Measurements from ENCODE around the gene FMO2. TPM values are rescaled to one million over a fixed set of nuclear protein-coding genes. Genes with fewer than 3 reads are reported as not detected.

The FMO2 gene
- total RNA-seq, 4 donors from 2014 or later, result 1.9 to 74.4 (median 29.4) TPM

DNA sequence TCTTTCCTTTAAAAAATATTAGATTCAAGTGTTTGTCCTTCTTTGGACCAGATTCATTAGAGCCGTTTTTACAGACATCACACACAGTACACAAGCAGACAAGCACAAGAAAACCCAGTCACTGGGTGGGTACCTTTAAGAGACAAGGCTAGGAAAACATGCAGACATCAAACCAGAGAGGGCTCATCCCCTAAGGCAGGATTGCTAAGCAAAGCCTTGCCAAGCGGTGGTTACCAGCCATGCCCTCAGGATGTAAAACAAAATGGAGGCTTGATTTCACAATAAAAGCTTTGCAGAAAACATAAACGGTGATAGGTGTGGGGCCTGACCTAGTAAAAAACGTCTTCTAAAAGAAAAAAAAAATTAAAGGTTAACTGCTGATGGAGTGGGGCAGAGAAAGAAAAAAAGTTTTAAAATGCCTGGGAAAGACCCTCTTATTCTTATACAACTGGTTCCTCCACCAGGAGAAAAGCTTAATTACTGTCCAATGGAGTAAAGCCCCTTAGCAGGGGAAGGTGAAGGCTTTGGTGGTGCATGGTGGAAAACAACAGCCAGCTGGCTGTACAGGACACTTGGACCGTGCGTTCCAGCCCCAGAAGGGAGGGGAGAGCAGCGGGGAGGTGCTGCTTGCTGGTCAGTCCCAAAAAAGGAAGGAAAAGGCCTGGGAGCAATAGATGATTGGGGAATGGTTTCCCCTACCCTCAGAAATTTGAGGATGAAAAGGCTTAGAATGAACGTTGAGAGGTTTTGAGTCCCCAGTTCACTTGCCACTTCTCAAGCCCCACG, 32.8 kb downstream of the FMO2 start:
- Histone ChIP-seq H3K27me3 (no peaks in the 10 kb centered on the region), H3K4me3 (no peak overlapping the region), H3K4me1 (no peaks in the 10 kb centered on the region), H3K36me3 (no peaks in the 10 kb centered on the region), H3K27ac (no peak overlapping the region), H3K9me3 (no peaks in the 10 kb centered on the region)
- no peak for DNase-seq
- TF ChIP-seq, protein P1, sequence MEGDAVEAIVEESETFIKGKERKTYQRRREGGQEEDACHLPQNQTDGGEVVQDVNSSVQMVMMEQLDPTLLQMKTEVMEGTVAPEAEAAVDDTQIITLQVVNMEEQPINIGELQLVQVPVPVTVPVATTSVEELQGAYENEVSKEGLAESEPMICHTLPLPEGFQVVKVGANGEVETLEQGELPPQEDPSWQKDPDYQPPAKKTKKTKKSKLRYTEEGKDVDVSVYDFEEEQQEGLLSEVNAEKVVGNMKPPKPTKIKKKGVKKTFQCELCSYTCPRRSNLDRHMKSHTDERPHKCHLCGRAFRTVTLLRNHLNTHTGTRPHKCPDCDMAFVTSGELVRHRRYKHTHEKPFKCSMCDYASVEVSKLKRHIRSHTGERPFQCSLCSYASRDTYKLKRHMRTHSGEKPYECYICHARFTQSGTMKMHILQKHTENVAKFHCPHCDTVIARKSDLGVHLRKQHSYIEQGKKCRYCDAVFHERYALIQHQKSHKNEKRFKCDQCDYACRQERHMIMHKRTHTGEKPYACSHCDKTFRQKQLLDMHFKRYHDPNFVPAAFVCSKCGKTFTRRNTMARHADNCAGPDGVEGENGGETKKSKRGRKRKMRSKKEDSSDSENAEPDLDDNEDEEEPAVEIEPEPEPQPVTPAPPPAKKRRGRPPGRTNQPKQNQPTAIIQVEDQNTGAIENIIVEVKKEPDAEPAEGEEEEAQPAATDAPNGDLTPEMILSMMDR (IDR thresholded peaks at IDR 0.05), result no peak
- no peak for TF ChIP-seq POLR2A (IDR thresholded peaks at IDR 0.05)
- intact Hi-C loops (cut with DNase I; ENCODE audit: low total_unique reads), result no loop called here

DNA sequence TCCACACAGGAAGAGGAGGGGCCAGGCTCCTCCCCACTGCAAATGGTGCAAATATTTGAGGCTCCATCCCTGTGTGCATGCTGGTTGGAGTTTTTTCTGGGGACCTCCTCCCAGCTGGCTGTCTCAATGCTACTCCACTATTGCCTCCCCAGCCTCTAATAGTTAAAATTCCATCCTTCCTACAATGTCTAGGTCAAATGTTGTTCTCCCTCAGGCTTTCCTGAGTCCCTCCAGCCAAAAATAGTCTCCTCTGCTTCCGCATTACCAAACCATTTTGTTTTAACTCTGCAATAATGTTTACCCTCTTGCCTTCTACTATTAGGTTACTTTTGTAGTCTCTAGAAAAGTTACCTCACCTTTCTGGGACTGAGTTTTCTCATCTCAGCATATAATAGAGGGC, 33.6 kb downstream of the FMO2 start:
- no peaks in the 10 kb centered on the region for H3K4me1 ChIP-seq

DNA sequence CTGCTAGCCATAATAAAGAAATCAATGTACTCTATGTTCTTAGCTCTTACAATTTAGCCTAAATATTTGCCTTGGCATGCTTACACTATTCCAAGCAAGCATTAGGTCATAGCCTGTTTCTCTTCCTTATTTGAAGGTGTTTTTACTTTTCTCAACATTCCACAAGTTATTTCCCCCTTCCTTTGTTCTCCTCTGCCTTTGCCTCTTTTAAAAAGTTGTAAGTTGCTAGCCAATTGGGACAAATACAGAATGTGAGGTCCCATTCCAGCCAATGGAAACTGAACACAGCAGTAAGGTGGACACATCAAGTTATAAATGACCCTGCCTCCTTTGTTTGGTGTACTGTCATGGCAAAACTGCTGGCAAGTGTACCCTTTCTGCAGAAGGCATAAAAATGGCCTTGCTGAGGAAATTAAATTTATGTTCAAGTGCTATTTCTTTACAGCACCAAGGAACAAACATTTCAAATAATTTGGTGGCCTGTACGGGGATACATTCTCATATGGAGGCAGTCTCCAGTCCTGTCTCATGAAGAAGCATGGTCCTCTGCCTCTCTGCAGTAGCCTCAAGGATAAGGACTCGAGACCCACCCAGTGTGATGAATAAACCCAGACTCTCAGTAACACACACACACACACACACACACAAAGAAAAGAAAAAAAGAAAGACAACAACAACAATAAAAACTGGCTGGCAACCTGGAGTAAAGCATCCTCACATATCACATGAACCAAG, 34.4 kb downstream of the FMO2 start:
- Histone ChIP-seq H3K9me3 (no peaks in the 10 kb centered on the region), H3K36me3 (no peaks in the 10 kb centered on the region), H3K4me1 (no peaks in the 10 kb centered on the region), H3K4me3 (no peak overlapping the region), H3K27me3 (no peaks in the 10 kb centered on the region), H3K27ac (peak overlapping the region; percentile 66 to 70)
- intact Hi-C loops (cut with DNase I; ENCODE audit: low total_unique reads), result no loop called here
- no peak for DNase-seq
- no peak for TF ChIP-seq POLR2A (IDR thresholded peaks at IDR 0.05)
- TF ChIP-seq, protein P1 (IDR thresholded peaks at IDR 0.05), result no peak

More for the DNA sequence above, 33.6 kb downstream of the FMO2 start:
- DNase-seq, result no peak
- intact Hi-C loops (cut with DNase I; ENCODE audit: low total_unique reads), result no loop called here
- Histone ChIP-seq H3K4me3 (no peak overlapping the region), H3K27me3 (no peaks in the 10 kb centered on the region), H3K27ac (no peak overlapping the region), H3K9me3 (no peaks in the 10 kb centered on the region), H3K36me3 (no peaks in the 10 kb centered on the region)
- no peak for TF ChIP-seq POLR2A (IDR thresholded peaks at IDR 0.05)
- TF ChIP-seq, protein P1 (IDR thresholded peaks at IDR 0.05), result no peak

DNA sequence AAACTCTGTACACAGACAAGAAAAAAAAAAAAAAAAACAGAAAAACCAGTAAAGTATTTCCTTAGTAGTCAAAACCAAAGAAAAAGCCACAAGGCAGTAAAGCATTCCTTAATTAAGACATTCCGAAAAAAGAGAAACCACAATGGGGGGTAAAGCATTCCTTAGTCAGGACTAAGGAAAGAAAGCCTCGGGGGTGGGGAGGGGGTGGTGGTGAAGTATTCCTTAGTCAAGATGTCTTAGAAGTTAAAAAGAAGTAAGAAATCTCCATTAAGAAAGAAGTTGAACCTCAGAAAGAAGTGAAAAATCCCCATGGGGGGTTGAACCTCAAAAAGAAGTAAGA, 35.0 kb downstream of the FMO2 start:
- H3K9me3 ChIP-seq, result no peaks in the 10 kb centered on the region
- no peaks in the 10 kb centered on the region for H3K4me1 ChIP-seq
- no peaks in the 10 kb centered on the region for H3K36me3 ChIP-seq
- TF ChIP-seq, protein P1 (IDR thresholded peaks at IDR 0.05), result no peak
- no peak for TF ChIP-seq POLR2A (IDR thresholded peaks at IDR 0.05)
- intact Hi-C loops (cut with DNase I; ENCODE audit: low total_unique reads), result no loop called here
- H3K27me3 ChIP-seq, result no peaks in the 10 kb centered on the region
- H3K27ac ChIP-seq, result peak overlapping the region; percentile 66 to 70
- DNase-seq, result no peak
- H3K4me3 ChIP-seq, result no peak overlapping the region

DNA sequence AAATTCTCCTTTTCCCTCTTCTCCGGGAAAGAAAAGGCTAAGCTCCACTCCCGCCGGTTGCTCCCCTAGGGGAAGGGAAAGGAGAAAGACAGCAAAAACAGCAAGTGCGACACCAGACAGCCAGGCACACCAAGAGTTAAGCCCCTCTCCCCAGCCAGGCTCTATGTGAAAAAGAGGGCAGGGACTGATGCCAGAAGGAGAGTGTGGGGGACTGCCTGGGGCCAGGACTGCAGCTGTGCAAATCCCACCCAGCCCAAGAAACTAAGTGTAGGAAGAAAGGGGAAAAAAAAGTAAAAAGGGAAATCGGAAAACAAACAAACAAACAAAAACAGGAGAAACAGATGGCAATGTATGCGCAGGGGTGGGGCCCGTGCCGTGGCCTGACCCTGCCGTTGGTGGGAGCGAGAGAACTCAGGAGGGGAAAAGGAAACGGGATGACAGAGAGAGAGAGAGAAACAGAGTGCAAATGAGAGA, 35.5 kb downstream of the FMO2 start:
- DNase-seq, result no peak
- H3K4me1 ChIP-seq, result no peaks in the 10 kb centered on the region
- H3K4me3 ChIP-seq, result no peak overlapping the region
- H3K36me3 ChIP-seq, result no peaks in the 10 kb centered on the region
- H3K9me3 ChIP-seq, result no peaks in the 10 kb centered on the region
- no peaks in the 10 kb centered on the region for H3K27me3 ChIP-seq
- no peak for TF ChIP-seq POLR2A (IDR thresholded peaks at IDR 0.05)
- TF ChIP-seq, protein P1 (IDR thresholded peaks at IDR 0.05), result no peak
- intact Hi-C loops (cut with DNase I; ENCODE audit: low total_unique reads), result no loop called here
- H3K27ac ChIP-seq, result peak overlapping the region; percentile 66 to 70
